ENCODE data around the gene RAB44.

DNA sequence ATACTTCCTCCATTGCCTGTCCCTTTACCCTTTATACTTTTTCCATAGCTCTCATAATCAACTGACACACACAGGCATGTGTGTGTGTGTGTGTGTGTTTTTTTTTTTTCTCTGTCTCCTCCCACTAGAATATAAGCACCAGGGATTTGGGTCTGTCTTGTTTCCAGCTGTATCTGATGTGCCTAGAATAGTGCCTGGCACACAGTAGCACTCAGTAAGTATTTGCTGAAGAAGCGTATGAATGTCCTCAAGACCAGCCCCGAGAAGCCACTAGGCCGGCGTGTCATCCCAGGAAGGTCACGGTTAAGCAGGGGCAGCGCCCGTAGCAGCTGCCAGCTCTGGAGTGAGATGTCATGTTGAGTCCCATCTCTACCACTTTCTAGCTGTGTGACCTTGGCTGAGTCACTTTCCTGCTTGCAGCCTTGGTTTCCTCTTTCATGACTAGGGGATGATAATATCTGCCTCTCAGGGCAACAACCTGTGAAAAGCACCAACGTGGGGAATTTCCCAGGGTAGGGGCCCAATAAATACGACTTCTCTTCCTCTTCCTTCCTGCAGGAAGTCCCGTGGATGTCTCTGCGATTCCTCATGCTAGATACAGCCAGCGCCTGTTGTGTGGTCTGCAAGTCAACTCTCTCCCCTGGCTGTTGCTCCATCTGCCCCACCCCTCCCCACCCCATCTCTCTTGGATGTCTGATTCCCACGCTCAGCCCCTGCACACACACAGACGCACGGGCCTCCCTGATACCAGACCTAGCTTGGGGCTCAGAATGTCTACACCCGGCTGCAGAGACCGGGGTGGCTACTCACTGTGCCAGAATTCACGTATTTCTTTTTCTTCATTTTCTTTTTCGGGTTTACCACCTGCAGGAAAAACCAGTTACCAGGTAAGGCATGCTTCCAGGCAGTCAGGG, 58.1 kb downstream of the RAB44 start:
- TF ChIP-seq EP300 (IDR thresholded peaks at IDR 0.05) = peak in 1 of 2 donors; percentile 15
- no peak for TF ChIP-seq POLR2A (IDR thresholded peaks at IDR 0.05)

All from tibial nerve (tissue), 3 donors.